GM23338 (cell line): ENCODE data around the gene CUX1.

Experiments used
- CREB1 ChIP-seq: fragments of 250-450 bp; sonication (Bioruptor Pico); IDR thresholded peaks from 2 replicates; pipeline ENCODE4 v1.5.0; 2020; ENCODE audit warnings: low read depth, mild to moderate bottlenecking, moderate library complexity
- CTCF ChIP-seq, 2 experiments: fragments of 200-600 bp in 1 of 2; sonication (generic) in 1 of 2; conservative IDR thresholded peaks; 2 replicates each; pipeline versions ENCODE4 v1.5.1 to v1.6.1; 2016 to 2017; ENCODE audit warnings: antibody characterized with exemption in 2 of 2, low read depth in 2 of 2, mild to moderate bottlenecking in 2 of 2, moderate library complexity in 1 of 2
- ETS1 ChIP-seq: IDR thresholded peaks from 2 replicates; pipeline ENCODE4 v1.6.1; 2016; ENCODE audit warnings: antibody characterized with exemption
- EZH2 ChIP-seq: fragments of 200-600 bp; sonication (generic); IDR thresholded peaks from one replicate; pipeline ENCODE4 v1.8.0; 2017; ENCODE audit warnings: antibody characterized with exemption, mild to moderate bottlenecking, low read depth; ENCODE audit not compliant: unreplicated experiment
- EZH2phosphoT487 ChIP-seq: fragments of 200-600 bp; sonication (generic); IDR thresholded peaks from one replicate; pipeline ENCODE4 v1.8.1; 2018; ENCODE audit warnings: antibody characterized with exemption; ENCODE audit not compliant: unreplicated experiment
- JUNB ChIP-seq: IDR thresholded peaks from one replicate; pipeline ENCODE4 v1.6.1; 2016; ENCODE audit warnings: antibody characterized with exemption; ENCODE audit not compliant: unreplicated experiment
- NANOG ChIP-seq: IDR thresholded peaks from 2 replicates; pipeline ENCODE4 v1.6.1; 2016; ENCODE audit warnings: antibody characterized with exemption, borderline replicate concordance
- POLR2AphosphoS5 ChIP-seq: IDR thresholded peaks from 2 replicates; pipeline ENCODE4 v1.6.1; 2016; ENCODE audit warnings: antibody characterized with exemption, low read depth
- ZNF114 ChIP-seq: fragments of 250-450 bp; sonication (Bioruptor Pico); IDR thresholded peaks from 2 replicates; pipeline ENCODE4 v1.5.0; 2020; ENCODE audit warnings: mild to moderate bottlenecking, moderate library complexity
- ZNF331 ChIP-seq: fragments of 250-450 bp; sonication (Bioruptor Pico); IDR thresholded peaks from 2 replicates; pipeline ENCODE4 v1.5.0; 2020; ENCODE audit warnings: low read depth, mild to moderate bottlenecking, moderate library complexity
- TF ChIP-seq, protein P1 (sequence below): IDR thresholded peaks from one replicate; pipeline ENCODE4 v1.6.1; 2018; ENCODE audit warnings: antibody characterized with exemption; ENCODE audit not compliant: unreplicated experiment

DNA sequence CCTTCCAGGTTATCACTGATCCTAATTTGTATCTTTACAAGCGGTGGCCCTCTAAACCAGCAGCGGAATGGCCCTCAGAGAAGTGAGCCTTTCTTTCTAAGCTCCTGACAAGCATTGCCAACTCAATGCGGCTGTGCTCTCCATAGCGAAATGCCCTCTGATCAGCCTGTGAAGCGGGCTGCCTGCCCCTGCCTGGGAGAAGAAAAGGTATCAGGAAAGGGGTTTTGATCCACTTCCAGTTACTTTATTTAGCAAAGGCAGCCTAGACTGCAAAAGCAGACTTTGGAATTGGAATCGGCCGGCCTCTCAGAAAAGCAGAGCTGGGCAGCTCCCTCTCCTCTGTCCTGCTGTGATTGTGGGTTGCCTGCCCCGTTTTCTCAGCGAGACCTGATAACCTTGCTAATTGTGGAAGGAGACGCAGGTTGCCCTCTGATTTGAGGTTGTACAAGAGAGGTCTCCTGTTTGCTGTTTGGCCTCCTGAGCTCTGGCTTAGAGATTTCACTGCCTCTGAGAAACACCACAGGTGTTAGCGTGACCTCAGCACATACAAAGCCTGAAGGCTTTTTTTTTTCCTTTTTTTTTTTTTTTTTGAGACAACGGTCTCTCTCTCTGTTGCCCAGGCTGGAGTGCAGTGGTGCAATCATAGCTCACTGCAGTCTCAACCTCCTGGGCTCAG, 415.3 kb downstream of the CUX1 start:
- TF ChIP-seq POLR2AphosphoS5 (no peak), CTCF (conservative IDR thresholded peaks at IDR 0.05; ENCODE audit: low read depth in 2 of 2) (no peak), EZH2 (no peak), EZH2phosphoT487 (no peak), ZNF114 (CRISPR knock-in tag) (no peak), CREB1 (CRISPR knock-in tag) (no peak), ZNF331 (no peak), ETS1 (no peak), JUNB (no peak), NANOG (no peak)
- TF ChIP-seq, protein P1, sequence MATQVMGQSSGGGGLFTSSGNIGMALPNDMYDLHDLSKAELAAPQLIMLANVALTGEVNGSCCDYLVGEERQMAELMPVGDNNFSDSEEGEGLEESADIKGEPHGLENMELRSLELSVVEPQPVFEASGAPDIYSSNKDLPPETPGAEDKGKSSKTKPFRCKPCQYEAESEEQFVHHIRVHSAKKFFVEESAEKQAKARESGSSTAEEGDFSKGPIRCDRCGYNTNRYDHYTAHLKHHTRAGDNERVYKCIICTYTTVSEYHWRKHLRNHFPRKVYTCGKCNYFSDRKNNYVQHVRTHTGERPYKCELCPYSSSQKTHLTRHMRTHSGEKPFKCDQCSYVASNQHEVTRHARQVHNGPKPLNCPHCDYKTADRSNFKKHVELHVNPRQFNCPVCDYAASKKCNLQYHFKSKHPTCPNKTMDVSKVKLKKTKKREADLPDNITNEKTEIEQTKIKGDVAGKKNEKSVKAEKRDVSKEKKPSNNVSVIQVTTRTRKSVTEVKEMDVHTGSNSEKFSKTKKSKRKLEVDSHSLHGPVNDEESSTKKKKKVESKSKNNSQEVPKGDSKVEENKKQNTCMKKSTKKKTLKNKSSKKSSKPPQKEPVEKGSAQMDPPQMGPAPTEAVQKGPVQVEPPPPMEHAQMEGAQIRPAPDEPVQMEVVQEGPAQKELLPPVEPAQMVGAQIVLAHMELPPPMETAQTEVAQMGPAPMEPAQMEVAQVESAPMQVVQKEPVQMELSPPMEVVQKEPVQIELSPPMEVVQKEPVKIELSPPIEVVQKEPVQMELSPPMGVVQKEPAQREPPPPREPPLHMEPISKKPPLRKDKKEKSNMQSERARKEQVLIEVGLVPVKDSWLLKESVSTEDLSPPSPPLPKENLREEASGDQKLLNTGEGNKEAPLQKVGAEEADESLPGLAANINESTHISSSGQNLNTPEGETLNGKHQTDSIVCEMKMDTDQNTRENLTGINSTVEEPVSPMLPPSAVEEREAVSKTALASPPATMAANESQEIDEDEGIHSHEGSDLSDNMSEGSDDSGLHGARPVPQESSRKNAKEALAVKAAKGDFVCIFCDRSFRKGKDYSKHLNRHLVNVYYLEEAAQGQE, result no peak
